WTC11 (cell line): ENCODE results near the gene EDC3.

Experiments
- JUN ChIP-seq: sonication (generic); formaldehyde crosslinking; IDR thresholded peaks from 2 replicates; pipeline ENCODE4 v1.8.0; 2023; ENCODE audit warnings: mild to moderate bottlenecking, missing genetic modification reagents
- RELA ChIP-seq: sonication (generic); formaldehyde crosslinking; IDR thresholded peaks from 2 replicates; pipeline ENCODE4 v1.8.1; 2022; ENCODE audit warnings: missing genetic modification reagents, mild to moderate bottlenecking, borderline replicate concordance
- ZBTB21 ChIP-seq: sonication (generic); formaldehyde crosslinking; IDR thresholded peaks from 2 replicates; pipeline ENCODE4 v1.8.1; 2023; ENCODE audit warnings: mild to moderate bottlenecking, missing genetic modification reagents, borderline replicate concordance
- ZNF121 ChIP-seq: sonication (generic); formaldehyde crosslinking; IDR thresholded peaks from 2 replicates; pipeline ENCODE4 v1.8.0; 2023; ENCODE audit warnings: missing genetic modification reagents
- TF ChIP-seq, protein P1 (sequence below): fragments of 200-600 bp; IDR thresholded peaks from 2 replicates; pipeline ENCODE4 v1.8.0; 2022; ENCODE audit warnings: antibody characterized with exemption

DNA sequence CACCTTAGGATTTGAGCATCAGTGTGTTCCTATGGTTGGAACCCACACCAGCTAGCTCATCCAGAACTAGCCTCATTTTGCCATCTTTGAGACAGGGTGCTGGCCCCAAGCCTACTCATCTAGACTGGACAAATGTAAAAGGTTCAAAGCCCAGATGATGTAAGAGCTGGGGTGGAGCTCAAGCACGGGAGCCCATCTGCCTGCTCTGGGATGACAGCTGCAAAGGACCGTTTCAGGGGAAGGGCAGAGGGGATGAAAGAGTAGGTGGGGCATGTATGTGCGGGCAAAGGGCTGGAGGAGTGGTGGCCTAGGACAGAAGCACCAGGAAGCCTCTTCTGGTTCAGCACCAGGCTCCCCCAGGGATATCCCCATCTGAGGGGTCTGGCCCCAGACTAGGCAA lies 64.4 kb downstream of the EDC3 start:
- TF ChIP-seq, protein P1, sequence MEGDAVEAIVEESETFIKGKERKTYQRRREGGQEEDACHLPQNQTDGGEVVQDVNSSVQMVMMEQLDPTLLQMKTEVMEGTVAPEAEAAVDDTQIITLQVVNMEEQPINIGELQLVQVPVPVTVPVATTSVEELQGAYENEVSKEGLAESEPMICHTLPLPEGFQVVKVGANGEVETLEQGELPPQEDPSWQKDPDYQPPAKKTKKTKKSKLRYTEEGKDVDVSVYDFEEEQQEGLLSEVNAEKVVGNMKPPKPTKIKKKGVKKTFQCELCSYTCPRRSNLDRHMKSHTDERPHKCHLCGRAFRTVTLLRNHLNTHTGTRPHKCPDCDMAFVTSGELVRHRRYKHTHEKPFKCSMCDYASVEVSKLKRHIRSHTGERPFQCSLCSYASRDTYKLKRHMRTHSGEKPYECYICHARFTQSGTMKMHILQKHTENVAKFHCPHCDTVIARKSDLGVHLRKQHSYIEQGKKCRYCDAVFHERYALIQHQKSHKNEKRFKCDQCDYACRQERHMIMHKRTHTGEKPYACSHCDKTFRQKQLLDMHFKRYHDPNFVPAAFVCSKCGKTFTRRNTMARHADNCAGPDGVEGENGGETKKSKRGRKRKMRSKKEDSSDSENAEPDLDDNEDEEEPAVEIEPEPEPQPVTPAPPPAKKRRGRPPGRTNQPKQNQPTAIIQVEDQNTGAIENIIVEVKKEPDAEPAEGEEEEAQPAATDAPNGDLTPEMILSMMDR: no peak
- no peak for TF ChIP-seq ZBTB21 (CRISPR knock-in tag)
- no peak for TF ChIP-seq JUN (CRISPR knock-in tag)
- no peak for TF ChIP-seq ZNF121
- TF ChIP-seq RELA: no peak
